Forelimb muscle (tissue), 1 donor: Measurements from ENCODE around the gene PSMD3. TPM values are rescaled to one million over a fixed set of nuclear protein-coding genes. Genes with fewer than 3 reads are reported as not detected.

Experiments used
- polyA plus RNA-seq: library from polyadenylated mRNA; unstranded; fragments of 120-200 nt; gene quantifications from one replicate; pipeline ENCODE4 v1.2.1, GENCODE V29; 2013; ENCODE audit not compliant: insufficient read length

The PSMD3 gene
- polyA plus RNA-seq, 1 donor: 92.0 TPM

Other genes with a start within 250 kb of the PSMD3 start
- gene GRB7, start 242.9 kb upstream of the PSMD3 start, polyA plus RNA-seq: 0.51 TPM
- 0.22 TPM for gene IKZF3, start 116.5 kb upstream of the PSMD3 start, polyA plus RNA-seq
- not detected for gene ZPBP2, start 112.6 kb upstream of the PSMD3 start, polyA plus RNA-seq
- 11.6 TPM for gene GSDMB, start 62.2 kb upstream of the PSMD3 start, polyA plus RNA-seq
- 38.8 TPM for gene ORMDL3, start 53.2 kb upstream of the PSMD3 start, polyA plus RNA-seq
- gene LRRC3C, start 53.1 kb upstream of the PSMD3 start, polyA plus RNA-seq: not detected
- 0.16 TPM for gene GSDMA, start 17.8 kb upstream of the PSMD3 start, polyA plus RNA-seq
- 0.14 TPM for gene CSF3, start 34.6 kb downstream of the PSMD3 start, polyA plus RNA-seq
- gene MED24, start 73.6 kb downstream of the PSMD3 start, polyA plus RNA-seq: 71.8 TPM
- 72.2 TPM for gene THRA, start 82.2 kb downstream of the PSMD3 start, polyA plus RNA-seq
- gene NR1D1, start 119.8 kb downstream of the PSMD3 start, polyA plus RNA-seq: 5.7 TPM
- 111 TPM for gene MSL1, start 141.2 kb downstream of the PSMD3 start, polyA plus RNA-seq
- gene CASC3, start 159.7 kb downstream of the PSMD3 start, polyA plus RNA-seq: 55.5 TPM
- gene RAPGEFL1, start 196.7 kb downstream of the PSMD3 start, polyA plus RNA-seq: 8.6 TPM
- gene WIPF2, start 238.5 kb downstream of the PSMD3 start, polyA plus RNA-seq: 15.4 TPM